Skeletal muscle satellite cell (primary cell): ENCODE data around the gene ATN1.

Source experiments
- H3K27me3 ChIP-seq: 2 replicates; pipeline ENCODE4 v1.7.0; 2013; ENCODE audit warnings: low read length; ENCODE audit not compliant: control insufficient read depth, insufficient read depth
- H3K36me3 ChIP-seq: 2 replicates; pipeline ENCODE4 v1.7.0; 2013; ENCODE audit warnings: mild to moderate bottlenecking, control low read depth, low read length; ENCODE audit not compliant: insufficient read depth
- H3K4me1 ChIP-seq: 2 replicates; pipeline ENCODE4 v1.7.0; 2013; ENCODE audit warnings: low read length; ENCODE audit not compliant: control insufficient read depth, insufficient read depth
- H3K4me2 ChIP-seq: 2 replicates; pipeline ENCODE4 v1.7.0; 2013; ENCODE audit warnings: mild to moderate bottlenecking, low read length
- H3K4me3 ChIP-seq: 2 replicates; pipeline ENCODE4 v1.7.0; 2013; ENCODE audit warnings: low read length
- H3K9ac ChIP-seq: 2 replicates; pipeline ENCODE4 v1.7.0; 2013; ENCODE audit warnings: mild to moderate bottlenecking, low read depth, low read length, moderate library complexity
- H3K9me3 ChIP-seq: replicated peaks from 2 replicates; pipeline ENCODE4 v1.7.0; 2013; ENCODE audit warnings: mild to moderate bottlenecking, control low read depth, low read length

Gene ATN1

DNA sequence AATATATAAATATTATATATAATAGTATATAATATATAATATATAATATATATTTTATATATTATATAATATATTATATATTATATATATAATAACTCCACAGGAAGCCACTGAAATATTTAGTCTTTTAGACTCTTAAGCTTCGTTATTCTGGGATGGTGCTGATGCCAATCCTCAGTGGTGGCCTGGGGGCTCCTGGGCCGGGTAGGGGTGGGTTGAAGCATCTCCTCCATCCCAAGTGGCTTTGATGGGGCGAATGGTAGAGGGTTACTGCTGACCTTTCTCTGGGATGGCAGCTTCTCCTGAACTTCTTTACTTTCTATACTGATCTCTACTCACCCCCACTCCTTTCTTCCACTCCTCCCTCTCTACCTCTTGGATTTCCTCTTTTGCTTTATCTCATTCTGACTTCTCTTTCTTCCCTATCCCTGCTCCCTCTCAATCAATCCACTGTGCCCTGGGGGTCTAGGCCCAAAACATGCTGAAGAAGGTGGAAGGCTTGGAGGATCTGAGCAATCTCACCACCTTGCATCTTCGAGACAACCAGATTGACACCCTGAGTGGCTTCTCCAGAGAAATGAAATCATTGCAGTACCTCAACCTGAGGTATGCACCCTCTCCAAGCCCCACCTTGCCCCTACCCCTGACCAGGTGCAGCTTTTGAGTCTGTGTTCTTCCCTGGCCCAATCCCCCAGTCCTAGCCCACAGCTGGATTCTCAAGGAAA is 18.2 kb upstream of the ATN1 start:
- Histone ChIP-seq H3K36me3 (no peaks in the 10 kb centered on the region), H3K4me2 (no peak overlapping the region), H3K27me3 (no peaks in the 10 kb centered on the region), H3K4me1 (peaks cover 11% of the 10 kb centered on the region), H3K9ac (no peak overlapping the region), H3K9me3 (no peaks in the 10 kb centered on the region), H3K4me3 (no peak overlapping the region)

DNA sequence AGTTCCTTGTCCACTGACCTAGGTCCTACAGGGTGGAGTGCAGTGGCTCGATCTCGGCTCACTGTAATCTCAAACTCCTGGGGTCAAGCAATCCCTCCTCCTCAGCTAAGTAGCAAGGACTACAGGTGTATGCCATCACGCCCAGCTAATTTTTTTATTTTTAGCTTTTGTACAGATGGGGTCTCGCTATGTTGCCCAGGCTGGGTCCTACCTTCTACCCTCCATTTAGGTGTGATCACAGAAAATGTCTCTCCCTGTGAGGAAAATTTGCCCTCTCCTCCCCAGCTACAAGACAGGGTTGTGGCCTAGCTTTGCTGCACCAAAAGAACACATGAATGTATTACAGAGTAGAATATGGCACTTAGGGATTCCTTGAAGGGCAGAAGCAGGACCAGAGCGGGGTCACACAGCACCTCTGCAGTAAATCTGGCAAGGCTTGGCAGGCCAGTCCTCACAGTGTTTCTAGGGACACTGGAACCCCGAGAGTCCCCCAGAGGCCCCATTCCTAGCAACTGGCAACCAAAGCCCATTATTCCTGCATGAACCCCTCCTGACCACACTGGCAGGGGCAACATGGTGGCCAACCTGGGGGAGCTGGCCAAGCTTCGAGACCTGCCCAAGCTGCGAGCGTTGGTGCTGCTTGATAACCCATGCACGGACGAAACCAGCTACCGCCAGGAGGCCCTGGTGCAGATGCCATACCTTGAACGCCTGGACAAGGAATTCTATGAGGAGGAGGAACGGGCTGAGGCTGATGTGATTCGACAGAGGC is 15.4 kb upstream of the ATN1 start:
- no peak overlapping the region for H3K4me2 ChIP-seq
- H3K4me1 ChIP-seq = peaks cover 18% of the 10 kb centered on the region
- no peak overlapping the region for H3K4me3 ChIP-seq
- no peaks in the 10 kb centered on the region for H3K9me3 ChIP-seq
- peaks cover 6% of the 10 kb centered on the region for H3K36me3 ChIP-seq
- H3K27me3 ChIP-seq = no peaks in the 10 kb centered on the region
- H3K9ac ChIP-seq = no peak overlapping the region

- H3K27me3 ChIP-seq = no peaks in the 10 kb centered on the region
- peaks cover 22% of the 10 kb centered on the region for H3K4me1 ChIP-seq
- H3K4me2 ChIP-seq = peak within 1 kb of the TSS; percentile 92
- no peaks in the 10 kb centered on the region for H3K9me3 ChIP-seq
- H3K4me3 ChIP-seq = peak within 1 kb of the TSS; percentile 85
- peak within 1 kb of the TSS; percentile 72 for H3K9ac ChIP-seq
- peaks cover 10% of the 10 kb centered on the region for H3K36me3 ChIP-seq
Observed at GRCh38 chr12:6914246-6914946, 13.4 kb upstream of the ATN1 start, which contains the start of gene ENO2. ENO2 (plus strand) TSS chr12:6914580; CDS start chr12:6915833, 1,253 bp downstream.

GRCh38 chr12:6914947-6915788 is 12.6 kb upstream of the ATN1 start:
- Histone ChIP-seq H3K27me3 (no peaks in the 10 kb centered on the region), H3K4me3 (peak overlapping the region; percentile 85), H3K9me3 (no peaks in the 10 kb centered on the region), H3K4me1 (peaks cover 22% of the 10 kb centered on the region), H3K36me3 (peaks cover 10% of the 10 kb centered on the region), H3K9ac (peak overlapping the region; percentile 72), H3K4me2 (peak overlapping the region; percentile 92)

GRCh38 chr12:6915789-6916285 is 11.9 kb upstream of the ATN1 start:
- Histone ChIP-seq H3K27me3 (no peaks in the 10 kb centered on the region), H3K4me1 (peaks cover 22% of the 10 kb centered on the region), H3K9me3 (no peaks in the 10 kb centered on the region), H3K4me3 (peak overlapping the region; percentile 85), H3K4me2 (peak overlapping the region; percentile 92), H3K36me3 (peaks cover 10% of the 10 kb centered on the region), H3K9ac (no peak overlapping the region)

GRCh38 chr12:6916426-6917200 is 11.1 kb upstream of the ATN1 start:
- Histone ChIP-seq H3K27me3 (no peaks in the 10 kb centered on the region), H3K4me3 (no peak overlapping the region), H3K4me2 (no peak overlapping the region), H3K4me1 (peaks cover 22% of the 10 kb centered on the region), H3K36me3 (peaks cover 10% of the 10 kb centered on the region), H3K9me3 (no peaks in the 10 kb centered on the region), H3K9ac (no peak overlapping the region)

DNA sequence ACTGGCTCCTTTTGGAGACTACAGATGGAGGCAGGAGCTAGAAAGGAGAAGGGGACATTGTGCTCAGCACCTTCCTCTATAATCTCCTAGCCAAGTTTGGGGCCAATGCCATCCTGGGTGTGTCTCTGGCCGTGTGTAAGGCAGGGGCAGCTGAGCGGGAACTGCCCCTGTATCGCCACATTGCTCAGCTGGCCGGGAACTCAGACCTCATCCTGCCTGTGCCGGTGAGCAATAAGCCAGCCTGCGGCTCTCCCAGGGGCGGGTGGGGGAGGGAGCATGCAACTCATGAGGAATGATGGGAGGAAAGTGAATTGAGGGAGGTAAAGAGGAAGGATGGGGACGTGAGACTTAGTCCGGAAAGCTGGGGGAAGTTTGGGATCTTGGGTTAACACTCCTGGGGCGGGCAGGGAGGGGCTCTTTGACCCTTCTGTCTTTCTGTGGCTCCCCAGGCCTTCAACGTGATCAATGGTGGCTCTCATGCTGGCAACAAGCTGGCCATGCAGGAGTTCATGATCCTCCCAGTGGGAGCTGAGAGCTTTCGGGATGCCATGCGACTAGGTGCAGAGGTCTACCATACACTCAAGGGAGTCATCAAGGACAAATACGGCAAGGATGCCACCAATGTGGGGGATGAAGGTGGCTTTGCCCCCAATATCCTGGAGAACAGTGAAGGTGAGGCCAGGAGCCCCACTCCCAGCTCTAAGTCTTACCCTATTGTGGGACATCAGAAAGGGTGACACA is 10.1 kb upstream of the ATN1 start:
- no peak overlapping the region for H3K4me2 ChIP-seq
- no peaks in the 10 kb centered on the region for H3K9me3 ChIP-seq
- H3K9ac ChIP-seq = no peak overlapping the region
- no peak overlapping the region for H3K4me3 ChIP-seq
- peaks cover 22% of the 10 kb centered on the region for H3K4me1 ChIP-seq
- H3K27me3 ChIP-seq = no peaks in the 10 kb centered on the region
- H3K36me3 ChIP-seq = peaks cover 20% of the 10 kb centered on the region

- H3K4me2 ChIP-seq = no peak overlapping the region
- H3K9ac ChIP-seq = no peak overlapping the region
- H3K4me1 ChIP-seq = peaks cover 20% of the 10 kb centered on the region
- no peaks in the 10 kb centered on the region for H3K27me3 ChIP-seq
- no peaks in the 10 kb centered on the region for H3K9me3 ChIP-seq
- H3K4me3 ChIP-seq = no peak overlapping the region
- H3K36me3 ChIP-seq = peaks cover 21% of the 10 kb centered on the region
Observed at GRCh38 chr12:6919588-6919987, 8.2 kb upstream of the ATN1 start.

GRCh38 chr12:6921539-6921938 is 6.2 kb upstream of the ATN1 start:
- Histone ChIP-seq H3K9me3 (no peaks in the 10 kb centered on the region), H3K9ac (no peak overlapping the region), H3K27me3 (no peaks in the 10 kb centered on the region), H3K36me3 (peaks cover 20% of the 10 kb centered on the region), H3K4me1 (peaks cover 32% of the 10 kb centered on the region), H3K4me3 (no peak overlapping the region), H3K4me2 (no peak overlapping the region)
